Astrocyte (in vitro differentiated cells and primary cell): ENCODE results near the gene MAPKAP1. TPM values are rescaled to one million over a fixed set of nuclear protein-coding genes. Genes with fewer than 3 reads are reported as not detected.

Experiments used
- DNase-seq: peaks from one replicate; pipeline ENCODE4 v3.0.0-alpha.2; 2010; ENCODE audit warnings: low read depth
- FAIRE-seq: peaks from 2 replicates; lab custom pipeline; 2011; peaks lifted over from hg19 to GRCh38; lab: Jason Lieb, UNC
- H2AFZ ChIP-seq: 2 replicates; pipeline ENCODE4 v1.6.0; 2012; ENCODE audit warnings: low read depth, low read length, inconsistent platforms
- H3K27ac ChIP-seq: 2 replicates; pipeline ENCODE4 v1.5.1; 2011; ENCODE audit warnings: low read depth, low read length, inconsistent platforms
- H3K27me3 ChIP-seq: 2 replicates; pipeline ENCODE4 v1.6.0; 2011; ENCODE audit warnings: low read length, inconsistent platforms; ENCODE audit not compliant: insufficient read depth
- H3K36me3 ChIP-seq: 2 replicates; pipeline ENCODE4 v1.5.1; 2011; ENCODE audit warnings: low read length, inconsistent platforms; ENCODE audit not compliant: insufficient read depth
- H3K4me1 ChIP-seq: 2 replicates; pipeline ENCODE4 v1.5.1; 2011; ENCODE audit warnings: low read length, inconsistent platforms; ENCODE audit not compliant: insufficient read depth
- H3K4me2 ChIP-seq: 2 replicates; pipeline ENCODE4 v1.6.0; 2012; ENCODE audit warnings: low read length, inconsistent platforms
- H3K4me3 ChIP-seq: 2 replicates; pipeline ENCODE4 v1.5.1; 2011; ENCODE audit warnings: low read depth, mild to moderate bottlenecking, low read length, inconsistent platforms; ENCODE audit not compliant: insufficient read depth
- H3K79me2 ChIP-seq: 2 replicates; pipeline ENCODE4 v1.6.0; 2012; ENCODE audit warnings: mild to moderate bottlenecking, low read length, inconsistent platforms; ENCODE audit not compliant: insufficient read depth
- H3K9ac ChIP-seq: 2 replicates; pipeline ENCODE4 v1.6.0; 2012; ENCODE audit warnings: mild to moderate bottlenecking, low read length, inconsistent platforms
- H3K9me3 ChIP-seq: 2 replicates; pipeline ENCODE4 v1.5.1; 2012; ENCODE audit warnings: low read depth, mild to moderate bottlenecking, low read length, inconsistent platforms; ENCODE audit not compliant: insufficient read depth
- H4K20me1 ChIP-seq: 2 replicates; pipeline ENCODE4 v1.6.0; 2012; ENCODE audit warnings: low read length, inconsistent platforms; ENCODE audit not compliant: insufficient read depth
- H3K27ac Mint-ChIP-seq: one replicate; pipeline ENCODE4 v1.8.0; 2021; ENCODE audit warnings: mild to moderate bottlenecking, mixed read lengths; ENCODE audit not compliant: unreplicated experiment
- H3K27me3 Mint-ChIP-seq: one replicate; pipeline ENCODE4 v1.8.0; 2021; ENCODE audit warnings: low read depth, mixed read lengths; ENCODE audit not compliant: unreplicated experiment
- H3K36me3 Mint-ChIP-seq: one replicate; pipeline ENCODE4 v1.8.0; 2021; ENCODE audit warnings: low read depth, mixed read lengths; ENCODE audit not compliant: unreplicated experiment
- H3K4me1 Mint-ChIP-seq: one replicate; pipeline ENCODE4 v1.8.0; 2021; ENCODE audit warnings: low read depth, mixed read lengths; ENCODE audit not compliant: unreplicated experiment
- H3K4me3 Mint-ChIP-seq: one replicate; pipeline ENCODE4 v1.8.0; 2021; ENCODE audit warnings: mild to moderate bottlenecking, moderate library complexity, mixed read lengths; ENCODE audit not compliant: unreplicated experiment
- H3K9me3 Mint-ChIP-seq: one replicate; pipeline ENCODE4 v1.8.0; 2021; ENCODE audit warnings: mild to moderate bottlenecking, mixed read lengths; ENCODE audit not compliant: unreplicated experiment
- EZH2 ChIP-seq: IDR thresholded peaks from 2 replicates; pipeline ENCODE4 v1.6.1; 2012; ENCODE audit warnings: mild to moderate bottlenecking, low read length, inconsistent platforms; ENCODE audit not compliant: insufficient read depth
- total RNA-seq: library from RNA; stranded (reverse); gene quantifications from 2 replicates; pipeline ENCODE4 v1.2.1, GENCODE V29; 2021
- TF ChIP-seq, protein P1 (sequence below): IDR thresholded peaks from 2 replicates; pipeline ENCODE4 v1.5.1; 2011; ENCODE audit warnings: low read depth, mild to moderate bottlenecking, inconsistent platforms, low read length, moderate library complexity; ENCODE audit not compliant: insufficient read depth

MAPKAP1 gene
- total RNA-seq, 1 donor from 2014 or later = 109 TPM

GRCh38 chr9:125707472-125707804 lies 430 bp upstream of the MAPKAP1 start:
- H2AFZ ChIP-seq = peak overlapping the region; percentile 90
- no peak for DNase-seq
- peak overlapping the region; percentile 38 for H3K27ac ChIP-seq
- peak overlapping the region; percentile 95 for H3K4me2 ChIP-seq
- Mint-ChIP-seq H3K4me1 (peaks cover 17% of the 10 kb centered on the region), H3K36me3 (peaks cover 3% of the 10 kb centered on the region), H3K9me3 (no peaks in the 10 kb centered on the region), H3K27me3 (no peaks in the 10 kb centered on the region), H3K4me3 (peak overlapping the region; percentile 81), H3K27ac (no peak overlapping the region)
- H3K79me2 ChIP-seq = peaks cover 46% of the 10 kb centered on the region
- H3K9ac ChIP-seq = peak overlapping the region; percentile 92
- no peaks in the 10 kb centered on the region for H3K27me3 ChIP-seq
- H3K36me3 ChIP-seq = no peaks in the 10 kb centered on the region
- H3K4me3 ChIP-seq = peak overlapping the region; percentile 91
- no peak for TF ChIP-seq EZH2
- TF ChIP-seq, protein P1, sequence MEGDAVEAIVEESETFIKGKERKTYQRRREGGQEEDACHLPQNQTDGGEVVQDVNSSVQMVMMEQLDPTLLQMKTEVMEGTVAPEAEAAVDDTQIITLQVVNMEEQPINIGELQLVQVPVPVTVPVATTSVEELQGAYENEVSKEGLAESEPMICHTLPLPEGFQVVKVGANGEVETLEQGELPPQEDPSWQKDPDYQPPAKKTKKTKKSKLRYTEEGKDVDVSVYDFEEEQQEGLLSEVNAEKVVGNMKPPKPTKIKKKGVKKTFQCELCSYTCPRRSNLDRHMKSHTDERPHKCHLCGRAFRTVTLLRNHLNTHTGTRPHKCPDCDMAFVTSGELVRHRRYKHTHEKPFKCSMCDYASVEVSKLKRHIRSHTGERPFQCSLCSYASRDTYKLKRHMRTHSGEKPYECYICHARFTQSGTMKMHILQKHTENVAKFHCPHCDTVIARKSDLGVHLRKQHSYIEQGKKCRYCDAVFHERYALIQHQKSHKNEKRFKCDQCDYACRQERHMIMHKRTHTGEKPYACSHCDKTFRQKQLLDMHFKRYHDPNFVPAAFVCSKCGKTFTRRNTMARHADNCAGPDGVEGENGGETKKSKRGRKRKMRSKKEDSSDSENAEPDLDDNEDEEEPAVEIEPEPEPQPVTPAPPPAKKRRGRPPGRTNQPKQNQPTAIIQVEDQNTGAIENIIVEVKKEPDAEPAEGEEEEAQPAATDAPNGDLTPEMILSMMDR = no peak
- peaks cover 9% of the 10 kb centered on the region for H4K20me1 ChIP-seq
- H3K4me1 ChIP-seq = peaks cover 9% of the 10 kb centered on the region
- no peak for FAIRE-seq
- H3K9me3 ChIP-seq = no peaks in the 10 kb centered on the region

DNA sequence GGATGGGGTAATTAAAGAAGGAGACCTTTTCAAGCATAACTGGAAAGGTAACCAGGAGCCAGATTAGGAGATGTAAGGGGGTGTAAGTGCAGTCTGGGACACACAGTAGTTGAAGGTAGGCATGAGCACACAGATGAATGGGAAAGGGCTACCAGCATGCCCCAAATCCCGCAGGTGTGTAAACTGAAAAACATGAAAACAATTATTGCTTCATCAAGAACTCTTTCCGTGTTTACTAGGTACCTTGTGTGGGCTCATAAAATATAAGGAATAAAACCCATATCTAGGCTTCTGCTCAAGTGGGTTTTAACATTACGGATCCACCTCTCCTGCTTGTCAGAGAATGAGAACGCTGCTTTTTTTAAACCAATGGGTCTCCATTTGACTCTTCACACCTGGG lies 1.1 kb downstream of the MAPKAP1 start:
- peaks cover 60% of the 10 kb centered on the region for H3K79me2 ChIP-seq
- peaks cover 3% of the 10 kb centered on the region for H3K36me3 Mint-ChIP-seq
- DNase-seq = no peak

GRCh38 chr9:125703662-125704061 lies 3.3 kb downstream of the MAPKAP1 start:
- Histone ChIP-seq H3K4me3 (no peak overlapping the region), H3K9ac (no peak overlapping the region), H4K20me1 (peaks cover 37% of the 10 kb centered on the region), H3K4me1 (peaks cover 19% of the 10 kb centered on the region), H3K27ac (no peak overlapping the region), H3K27me3 (no peaks in the 10 kb centered on the region), H3K36me3 (no peaks in the 10 kb centered on the region), H2AFZ (no peak overlapping the region), H3K4me2 (no peak overlapping the region), H3K79me2 (peaks cover 83% of the 10 kb centered on the region), H3K9me3 (no peaks in the 10 kb centered on the region)
- Mint-ChIP-seq H3K36me3 (peaks cover 3% of the 10 kb centered on the region), H3K4me3 (no peak overlapping the region), H3K27ac (peak overlapping the region; percentile 59), H3K27me3 (no peaks in the 10 kb centered on the region), H3K9me3 (no peaks in the 10 kb centered on the region), H3K4me1 (peaks cover 30% of the 10 kb centered on the region)
- DNase-seq (no peak), FAIRE-seq (no peak)
- TF ChIP-seq, protein P1 = no peak
- no peak for TF ChIP-seq EZH2

More for the DNA sequence above, 1.1 kb downstream of the MAPKAP1 start:
- Histone ChIP-seq H3K27ac (peak overlapping the region; percentile 86), H3K36me3 (no peaks in the 10 kb centered on the region), H3K4me2 (peak overlapping the region; percentile 95), H3K9me3 (no peaks in the 10 kb centered on the region), H3K27me3 (no peaks in the 10 kb centered on the region), H3K9ac (peak overlapping the region; percentile 92), H2AFZ (no peak overlapping the region), H3K4me1 (peaks cover 16% of the 10 kb centered on the region), H3K4me3 (peak overlapping the region; percentile 91), H4K20me1 (peaks cover 20% of the 10 kb centered on the region)
- no peaks in the 10 kb centered on the region for H3K27me3 Mint-ChIP-seq
- H3K4me3 Mint-ChIP-seq = peak overlapping the region; percentile 95
- TF ChIP-seq, protein P1 = no peak
- TF ChIP-seq EZH2 = no peak
- peak overlapping the region; percentile 84 for H3K27ac Mint-ChIP-seq
- H3K9me3 Mint-ChIP-seq = no peaks in the 10 kb centered on the region
- FAIRE-seq = no peak
- H3K4me1 Mint-ChIP-seq = peaks cover 25% of the 10 kb centered on the region
